HCT116 (cell line): ENCODE results near the gene ZC3H12A. TPM values are rescaled to one million over a fixed set of nuclear protein-coding genes. Genes with fewer than 3 reads are reported as not detected.

Experiments
- ATAC-seq: fragments of 200-7000 bp; cut with Tn5 transposase; 2 replicates; pipeline ENCODE4 v1.9.1; 2020; ENCODE audit warnings: mild to moderate bottlenecking, moderate library complexity
- BruUV-seq: library from RNA; stranded (reverse); fragments of 400-500 nt; replicated peaks from 2 replicates; lab custom pipeline; 2021; lab: Mats Ljungman, UMichigan
- CTCF ChIA-PET: fragments of 300-600 bp; sonication (Branson Sonifier 250); formaldehyde crosslinking; loops from one replicate; lab custom pipeline; 2021; ENCODE audit warnings: antibody characterized with exemption; lab: Charles Lee
- POLR2A ChIA-PET: fragments of 300-600, 350-600 bp; sonication (Branson Sonifier 250); formaldehyde crosslinking; loops from one replicate; lab custom pipeline; 2021; ENCODE audit warnings: antibody characterized with exemption; lab: Charles Lee
- RAD21 ChIA-PET, 2 experiments: fragments of 300-600 bp; sonication (Branson Sonifier 250); formaldehyde crosslinking; loops; one replicate each; lab custom pipeline; 2023; ENCODE audit warnings: low total read pairs in 2 of 2; ENCODE audit not compliant: uncharacterized antibody in 2 of 2, unreplicated experiment in 2 of 2, low non-redundant PET in 1 of 2; lab: Charles Lee
- DNase-seq: peaks from one replicate; pipeline ENCODE4 v3.0.0-alpha.2; 2010; ENCODE audit warnings: low read depth, low spot score
- H2AFZ ChIP-seq: fragments of 200-600 bp; shearing (Covaris generic), sonication (generic); 2 replicates; pipeline ENCODE4 v1.6.1; 2017; ENCODE audit warnings: low read depth, mixed run types, mixed read lengths, antibody characterized with exemption, low read length; ENCODE audit not compliant: poor library complexity, severe bottlenecking
- H3K27ac ChIP-seq: 2 replicates; pipeline ENCODE4 v1.5.1; 2012; ENCODE audit warnings: low read depth, low read length
- H3K27me3 ChIP-seq: fragments of 200-600 bp; sonication (generic); 2 replicates; pipeline ENCODE4 v1.6.1; 2016; ENCODE audit warnings: mixed run types, low read length, mixed read lengths; ENCODE audit not compliant: insufficient read depth
- H3K36me3 ChIP-seq, 2 experiments: fragments of 200-500 bp in 1 of 2; fragments of 200-600 bp in 1 of 2; sonication (Bioruptor generic) in 1 of 2; sonication (generic) in 1 of 2; 2 replicates each; pipeline versions ENCODE4 v1.5.1 to v1.6.1; 2014 to 2016; ENCODE audit warnings: low read length in 2 of 2, inconsistent platforms in 1 of 2, mixed read lengths in 1 of 2, mixed run types in 1 of 2; ENCODE audit not compliant: insufficient read depth in 2 of 2, control insufficient read depth in 1 of 2
- H3K4me1 ChIP-seq, 2 experiments: fragments of 200-600 bp in 1 of 2; sonication (generic) in 1 of 2; 2 replicates each; pipeline versions ENCODE4 v1.5.1 to v1.6.1; 2012 to 2017; ENCODE audit warnings: low read length in 2 of 2, inconsistent platforms in 1 of 2, mild to moderate bottlenecking in 1 of 2, mixed read lengths in 1 of 2, mixed run types in 1 of 2, moderate library complexity in 1 of 2; ENCODE audit not compliant: insufficient read depth in 2 of 2, control insufficient read depth in 1 of 2
- H3K4me2 ChIP-seq: fragments of 200-600 bp; sonication (generic); 2 replicates; pipeline ENCODE4 v1.6.1; 2017; ENCODE audit warnings: mixed run types, low read length, mixed read lengths
- H3K4me3 ChIP-seq, 2 experiments: fragments of 200-600 bp in 1 of 2; sonication (generic) in 1 of 2; replicated peaks in 1 of 2; 2 replicates each; pipeline ENCODE4 v1.5.1; 2011 to 2016; ENCODE audit warnings: low read length in 2 of 2, control low read depth in 1 of 2, low read depth in 1 of 2, mild to moderate bottlenecking in 1 of 2, mixed read lengths in 1 of 2, mixed run types in 1 of 2
- H3K79me2 ChIP-seq: fragments of 200-600 bp; sonication (generic); 2 replicates; pipeline ENCODE4 v1.6.1; 2017; ENCODE audit warnings: mild to moderate bottlenecking, mixed run types, low read length, moderate library complexity, mixed read lengths; ENCODE audit not compliant: insufficient read depth
- H3K9ac ChIP-seq: fragments of 200-600 bp; sonication (generic); 2 replicates; pipeline ENCODE4 v1.6.1; 2016; ENCODE audit warnings: low read length, mixed read lengths
- H3K9me2 ChIP-seq: fragments of 200-600 bp; sonication (generic), shearing (Covaris generic); 2 replicates; pipeline ENCODE4 v1.6.1; 2017; ENCODE audit warnings: mixed run types, mild to moderate bottlenecking, moderate library complexity; ENCODE audit not compliant: insufficient read depth
- H3K9me3 ChIP-seq, 2 experiments: fragments of 200-500 bp in 1 of 2; fragments of 200-600 bp in 1 of 2; sonication (Bioruptor generic) in 1 of 2; sonication (generic) in 1 of 2; 2 replicates each; pipeline ENCODE4 v1.6.1; 2014 to 2017; ENCODE audit warnings: low read length in 2 of 2, mixed read lengths in 2 of 2, inconsistent platforms in 1 of 2, low read depth in 1 of 2, mild to moderate bottlenecking in 1 of 2, mixed run types in 1 of 2, moderate library complexity in 1 of 2; ENCODE audit not compliant: control insufficient read depth in 1 of 2, insufficient read depth in 1 of 2
- H4K20me1 ChIP-seq: fragments of 200-600 bp; sonication (generic), shearing (Covaris generic); 2 replicates; pipeline ENCODE4 v1.6.1; 2017; ENCODE audit warnings: mixed run types, mild to moderate bottlenecking, moderate library complexity; ENCODE audit not compliant: insufficient read depth
- CBX3 ChIP-seq: IDR thresholded peaks from 2 replicates; pipeline ENCODE4 v1.6.1; 2012; ENCODE audit warnings: low read depth
- CEBPB ChIP-seq: IDR thresholded peaks from 2 replicates; pipeline ENCODE4 v1.6.1; 2012; ENCODE audit warnings: low read depth
- CTCF ChIP-seq, 3 experiments: fragments of 200-600 bp in 1 of 3; sonication (generic) in 1 of 3; IDR thresholded peaks in 2 of 3; conservative IDR thresholded peaks in 1 of 3; 2 replicates each; pipeline ENCODE4 v1.5.1; 2012 to 2017; ENCODE audit warnings: low read depth in 2 of 3, low read length in 2 of 3, antibody characterized with exemption in 1 of 3, borderline replicate concordance in 1 of 3, control low read depth in 1 of 3, mild to moderate bottlenecking in 1 of 3, mixed read lengths in 1 of 3, mixed run types in 1 of 3, moderate library complexity in 1 of 3; ENCODE audit not compliant: insufficient read depth in 1 of 3
- EZH2 ChIP-seq: fragments of 200-600 bp; sonication (generic); IDR thresholded peaks from 2 replicates; pipeline ENCODE4 v1.6.1; 2017; ENCODE audit warnings: antibody characterized with exemption, mixed run types
- JUND ChIP-seq: IDR thresholded peaks from 2 replicates; pipeline ENCODE4 v1.6.1; 2012
- POLR2A ChIP-seq: IDR thresholded peaks from 2 replicates; pipeline ENCODE4 v1.7.0; 2011; ENCODE audit warnings: borderline replicate concordance; ENCODE audit not compliant: insufficient read depth, insufficient read length; ENCODE audit errors: extremely low read depth
- RAD21 ChIP-seq: IDR thresholded peaks from 2 replicates; pipeline ENCODE4 v1.6.1; 2012; ENCODE audit warnings: low read depth, mild to moderate bottlenecking
- SIN3A ChIP-seq: IDR thresholded peaks from 2 replicates; pipeline ENCODE4 v1.6.1; 2012; ENCODE audit warnings: low read depth
- YY1 ChIP-seq: IDR thresholded peaks from 2 replicates; pipeline ENCODE4 v1.6.1; 2011; ENCODE audit warnings: low read length, low read depth, moderate library complexity, mild to moderate bottlenecking; ENCODE audit not compliant: insufficient replicate concordance; ENCODE audit errors: extremely low read depth
- ZFX ChIP-seq: fragments of 450-650 bp; IDR thresholded peaks from 2 replicates; pipeline ENCODE4 v1.6.1; 2017
- intact Hi-C: fragments of 100-400 bp; cut with micrococcal nuclease; formaldehyde crosslinking; loops from 2 replicates; pipeline ENCODE4 v1.10.0; 2022
- total RNA-seq: library from RNA; stranded (reverse); gene quantifications from one replicate; pipeline ENCODE4 v1.2.1, GENCODE V29; 2021; ENCODE audit not compliant: unreplicated experiment
- TF ChIP-seq, protein P1 (sequence below): IDR thresholded peaks from 2 replicates; pipeline ENCODE4 v1.6.1; 2012; ENCODE audit warnings: low read depth

ZC3H12A gene
- total RNA-seq, 1 experiment from 2014 or later: 10.6 TPM

DNA sequence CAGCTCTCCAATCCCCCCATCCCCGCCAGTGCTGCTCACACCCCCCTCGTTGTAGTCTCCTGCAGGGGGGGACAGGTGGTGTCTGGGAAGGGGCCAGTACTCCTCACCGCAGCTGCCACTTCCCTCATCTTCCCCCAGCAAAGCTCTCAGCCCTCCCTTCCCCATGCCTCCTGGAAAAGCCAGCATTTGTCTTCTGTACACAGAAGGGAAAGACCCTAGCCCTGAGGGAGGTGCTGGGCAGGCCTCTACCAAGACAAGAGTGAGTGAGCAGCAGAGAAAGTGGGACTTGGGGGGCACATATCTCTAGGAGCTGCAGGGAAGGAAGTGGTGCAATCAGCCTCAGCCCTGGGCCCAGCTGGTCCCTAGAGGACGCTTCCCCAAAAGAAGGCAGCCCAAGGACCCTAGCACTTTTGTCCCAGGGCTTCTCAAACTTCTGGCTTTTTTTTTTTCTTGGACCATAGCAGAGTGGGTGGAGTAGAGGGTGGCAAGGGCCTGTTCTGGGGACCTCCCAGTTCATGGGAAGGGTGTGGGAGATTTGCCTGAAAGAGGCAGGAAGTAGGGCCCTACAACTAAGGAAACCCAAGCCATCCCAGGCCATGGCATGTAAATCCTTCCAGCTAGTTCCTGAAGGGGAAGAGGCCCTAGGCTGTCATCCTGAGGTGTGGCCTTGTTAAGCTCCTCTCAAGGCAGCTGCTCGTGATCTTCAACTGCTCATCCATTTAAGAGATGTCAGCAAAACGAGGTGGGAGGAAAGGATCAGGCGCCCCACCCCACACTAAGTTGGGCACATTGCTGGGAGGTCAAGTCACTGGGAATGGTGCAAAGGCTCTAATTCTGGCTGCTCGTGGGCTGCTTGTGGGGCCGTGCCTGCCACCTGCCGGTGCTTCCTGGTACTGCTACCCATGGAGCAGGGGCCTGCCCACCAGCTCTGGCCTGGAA lies 12.6 kb downstream of the ZC3H12A start:
- intact Hi-C loops: loop anchor here (1.0 kb wide), 1 partner anchor 32 kb away; no protein-coding TSS in a partner anchor
- no peak overlapping the region for H3K27ac ChIP-seq
- H2AFZ ChIP-seq: no peak overlapping the region
- H3K4me2 ChIP-seq: 0 out of 2 replicates have a peak overlapping the region, but pooled peaks have one; percentile 17
- H3K4me3 ChIP-seq: no peak overlapping the region
- ATAC-seq (peak; percentile 89), DNase-seq (peak; percentile 31)
- H3K79me2 ChIP-seq: no peaks in the 10 kb centered on the region
- POLR2A ChIA-PET: interaction anchor here (0.7 to 4.7 kb wide), 4 partner anchors 8 to 178 kb away, joined by 3 to 34 read pairs (median 4); partner anchors contain the start of gene ZC3H12A
- no peaks in the 10 kb centered on the region for H3K9me2 ChIP-seq
- H3K9ac ChIP-seq: no peak overlapping the region
- CTCF ChIA-PET: interaction anchor here (0.5 to 4.7 kb wide), 22 partner anchors 9 to 971 kb away, joined by 3 to 62 read pairs (median 5); partner anchors contain the start of genes MEAF6 and ZC3H12A
- H4K20me1 ChIP-seq: no peaks in the 10 kb centered on the region
- no TSS peak for BruUV-seq
- TF ChIP-seq ZFX (no peak), SIN3A (no peak), JUND (no peak), EZH2 (no peak), CEBPB (no peak), YY1 (peak; percentile 30), CTCF (IDR thresholded peaks at IDR 0.05 in 2 of 3, conservative IDR thresholded peaks at IDR 0.05 in 1 of 3; ENCODE audit: borderline replicate concordance in 1 of 3, insufficient read depth in 1 of 3, low read depth in 2 of 3, low read length in 2 of 3) (peak; percentile 92 to 99 (median 98)), RAD21 (peak; percentile 95), POLR2A (no peak), CBX3 (no peak)
- TF ChIP-seq, protein P1, sequence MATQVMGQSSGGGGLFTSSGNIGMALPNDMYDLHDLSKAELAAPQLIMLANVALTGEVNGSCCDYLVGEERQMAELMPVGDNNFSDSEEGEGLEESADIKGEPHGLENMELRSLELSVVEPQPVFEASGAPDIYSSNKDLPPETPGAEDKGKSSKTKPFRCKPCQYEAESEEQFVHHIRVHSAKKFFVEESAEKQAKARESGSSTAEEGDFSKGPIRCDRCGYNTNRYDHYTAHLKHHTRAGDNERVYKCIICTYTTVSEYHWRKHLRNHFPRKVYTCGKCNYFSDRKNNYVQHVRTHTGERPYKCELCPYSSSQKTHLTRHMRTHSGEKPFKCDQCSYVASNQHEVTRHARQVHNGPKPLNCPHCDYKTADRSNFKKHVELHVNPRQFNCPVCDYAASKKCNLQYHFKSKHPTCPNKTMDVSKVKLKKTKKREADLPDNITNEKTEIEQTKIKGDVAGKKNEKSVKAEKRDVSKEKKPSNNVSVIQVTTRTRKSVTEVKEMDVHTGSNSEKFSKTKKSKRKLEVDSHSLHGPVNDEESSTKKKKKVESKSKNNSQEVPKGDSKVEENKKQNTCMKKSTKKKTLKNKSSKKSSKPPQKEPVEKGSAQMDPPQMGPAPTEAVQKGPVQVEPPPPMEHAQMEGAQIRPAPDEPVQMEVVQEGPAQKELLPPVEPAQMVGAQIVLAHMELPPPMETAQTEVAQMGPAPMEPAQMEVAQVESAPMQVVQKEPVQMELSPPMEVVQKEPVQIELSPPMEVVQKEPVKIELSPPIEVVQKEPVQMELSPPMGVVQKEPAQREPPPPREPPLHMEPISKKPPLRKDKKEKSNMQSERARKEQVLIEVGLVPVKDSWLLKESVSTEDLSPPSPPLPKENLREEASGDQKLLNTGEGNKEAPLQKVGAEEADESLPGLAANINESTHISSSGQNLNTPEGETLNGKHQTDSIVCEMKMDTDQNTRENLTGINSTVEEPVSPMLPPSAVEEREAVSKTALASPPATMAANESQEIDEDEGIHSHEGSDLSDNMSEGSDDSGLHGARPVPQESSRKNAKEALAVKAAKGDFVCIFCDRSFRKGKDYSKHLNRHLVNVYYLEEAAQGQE: no peak
- peaks cover 3 to 26% of the 10 kb centered on the region in 2 experiments; a peak in 2 of 4 replicates for H3K36me3 ChIP-seq
- no peaks in the 10 kb centered on the region for H3K9me3 ChIP-seq
- peaks cover 0 to 5% of the 10 kb centered on the region in 2 experiments; a peak in 2 of 4 replicates for H3K4me1 ChIP-seq
- no peaks in the 10 kb centered on the region for H3K27me3 ChIP-seq
- RAD21 ChIA-PET: interaction anchor here (0.7 to 1.6 kb wide), 8 partner anchors 11 to 911 kb away, joined by 3 to 8 read pairs (median 4); partner anchors contain the start of gene ZC3H12A (in 1 of the 2)
